HG03108 (cell line): ENCODE data around the gene GASK1B.

ENCODE experiments used
- ATAC-seq: cut with Tn5 transposase; IDR thresholded peaks from one replicate; pipeline ENCODE4 v1.9.1; 2021; ENCODE audit warnings: moderate library complexity; ENCODE audit not compliant: unreplicated experiment

Gene GASK1B

DNA sequence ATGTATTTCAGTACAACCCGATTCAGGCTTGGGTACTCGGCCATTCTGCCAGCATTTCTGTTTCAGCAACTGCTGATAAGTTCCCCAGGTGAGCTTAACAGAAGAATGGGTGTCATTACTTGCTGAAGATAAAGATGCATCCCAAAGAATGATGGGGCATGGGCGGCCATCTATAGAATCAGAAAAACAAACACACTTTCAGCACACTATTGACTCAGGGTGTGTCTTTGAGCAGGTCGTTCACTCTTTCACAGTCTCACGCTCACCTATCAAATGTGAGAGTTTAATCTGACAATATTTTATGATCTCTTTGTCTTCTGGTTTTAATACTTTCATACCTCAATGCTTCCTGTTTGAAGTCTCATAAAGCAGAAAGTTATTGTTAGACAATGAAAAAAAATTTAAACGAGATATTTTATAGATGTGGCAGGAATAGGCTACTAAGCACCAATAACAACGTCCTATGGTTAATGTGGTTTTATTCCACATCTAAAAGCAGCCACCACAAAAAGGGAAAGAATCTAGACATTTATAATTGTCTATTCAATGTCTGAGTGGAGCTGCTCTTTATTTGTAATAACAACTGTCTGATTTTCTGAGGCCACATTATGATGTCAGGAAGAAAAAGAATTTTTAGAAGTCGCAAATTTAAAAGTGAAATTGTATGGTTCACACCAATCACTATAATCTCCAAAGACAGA is 17.0 kb downstream of the GASK1B start:
- ATAC-seq: no peak

DNA sequence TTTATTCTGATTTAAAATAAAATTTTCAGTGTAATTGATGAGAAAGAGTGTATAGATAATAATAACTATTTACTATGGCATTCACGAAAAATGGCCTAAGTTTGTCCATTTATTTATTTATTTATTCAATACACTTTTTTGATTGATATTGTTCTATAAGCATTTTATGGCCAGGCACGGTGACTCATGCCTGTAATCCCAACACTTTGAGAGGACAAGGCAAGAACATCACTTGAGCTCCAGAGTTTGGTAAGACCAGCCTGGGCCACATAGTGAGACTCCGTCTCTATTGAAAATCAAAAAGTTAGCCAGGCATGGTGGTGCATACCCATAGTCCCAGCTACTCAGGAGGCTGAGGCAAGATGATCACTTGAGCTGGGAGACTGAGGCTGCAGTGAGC is 25.7 kb downstream of the GASK1B start:
- no peak for ATAC-seq

- no peak for ATAC-seq
These were observed 26.1 kb downstream of the GASK1B start for GRCh38 chr4:158146736-158147135.

GRCh38 chr4:158139086-158139485 is 33.7 kb downstream of the GASK1B start:
- no peak for ATAC-seq

GRCh38 chr4:158134222-158134621 is 38.6 kb downstream of the GASK1B start:
- no peak for ATAC-seq

- no peak for ATAC-seq
These were observed 39.3 kb downstream of the GASK1B start for GRCh38 chr4:158133551-158133950.

DNA sequence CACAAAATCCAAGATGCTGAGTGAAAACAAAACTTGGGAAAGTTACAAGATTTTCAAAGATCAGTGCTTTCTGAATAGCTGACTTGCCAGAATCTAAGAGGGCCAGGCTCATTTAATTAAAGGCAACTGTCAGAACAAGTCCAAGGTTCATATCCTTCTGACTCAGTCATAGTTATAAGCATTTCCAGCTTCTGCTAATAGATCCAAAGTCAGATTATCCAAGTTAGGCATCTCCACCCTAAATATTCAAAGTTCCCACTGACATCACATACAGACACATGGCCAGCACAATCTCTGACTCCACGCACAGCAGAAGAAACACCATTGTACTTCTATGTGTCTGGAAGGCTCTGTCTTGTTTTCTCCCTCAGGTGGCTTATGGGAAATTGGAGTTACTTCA is 41.8 kb downstream of the GASK1B start:
- ATAC-seq: no peak

- no peak for ATAC-seq
These were observed 42.6 kb downstream of the GASK1B start for GRCh38 chr4:158130204-158130603.

DNA sequence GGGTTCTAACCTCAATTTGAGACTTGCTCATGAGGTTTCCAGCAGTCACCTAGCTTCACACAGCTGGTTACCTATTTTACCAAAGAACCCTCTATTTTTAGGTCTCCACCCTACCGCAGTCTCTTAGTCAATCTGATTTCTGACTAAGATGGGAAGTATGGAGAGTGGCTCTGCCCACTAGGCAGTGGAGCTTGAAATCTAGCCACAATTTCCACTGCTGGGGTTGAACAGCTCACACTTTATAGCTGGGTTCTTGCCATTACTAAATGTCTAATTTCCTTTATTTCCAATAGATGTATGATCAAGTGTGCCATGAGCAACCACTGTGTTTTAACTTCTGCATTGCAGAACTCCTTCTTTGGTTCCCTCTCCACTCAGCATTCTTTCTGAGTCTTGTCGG is 43.1 kb downstream of the GASK1B start:
- peak; percentile 71 for ATAC-seq

DNA sequence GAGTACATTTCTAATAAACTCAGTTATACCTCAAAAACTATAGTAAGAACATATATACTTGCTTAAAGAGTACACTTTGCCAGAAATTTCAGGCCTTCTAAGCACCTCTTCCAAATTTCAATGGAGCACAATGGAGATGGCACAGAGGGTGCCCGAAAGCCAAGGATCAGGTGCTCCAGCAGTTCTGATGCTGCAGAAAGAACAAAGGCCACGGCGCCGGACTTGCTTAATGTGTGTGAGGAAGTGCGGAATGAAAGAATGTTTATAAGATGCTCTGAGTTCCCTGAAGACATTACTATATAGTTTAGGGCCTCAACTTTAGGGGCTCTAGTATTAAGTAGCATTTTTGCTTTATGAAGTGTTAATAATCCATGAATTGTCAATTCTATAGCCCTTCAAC is 44.3 kb downstream of the GASK1B start:
- ATAC-seq: no peak

- no peak for ATAC-seq
These were observed 47.5 kb downstream of the GASK1B start for GRCh38 chr4:158125310-158125709.
